DMS114 treated with DMSO at 0.1 percent for 48 hours (cell line): ENCODE data around the gene NGRN.
"Not testable (repeated sequence)": the region's sequence is repeated elsewhere in the genome, so short reads cannot be mapped to it uniquely, and the experiment has no call there.

Source experiments
- DNase-seq: peaks from one replicate; lab custom pipeline; 2025; ENCODE audit not compliant: unreplicated experiment; lab: John Stamatoyannopoulos, UW

The NGRN gene

DNA sequence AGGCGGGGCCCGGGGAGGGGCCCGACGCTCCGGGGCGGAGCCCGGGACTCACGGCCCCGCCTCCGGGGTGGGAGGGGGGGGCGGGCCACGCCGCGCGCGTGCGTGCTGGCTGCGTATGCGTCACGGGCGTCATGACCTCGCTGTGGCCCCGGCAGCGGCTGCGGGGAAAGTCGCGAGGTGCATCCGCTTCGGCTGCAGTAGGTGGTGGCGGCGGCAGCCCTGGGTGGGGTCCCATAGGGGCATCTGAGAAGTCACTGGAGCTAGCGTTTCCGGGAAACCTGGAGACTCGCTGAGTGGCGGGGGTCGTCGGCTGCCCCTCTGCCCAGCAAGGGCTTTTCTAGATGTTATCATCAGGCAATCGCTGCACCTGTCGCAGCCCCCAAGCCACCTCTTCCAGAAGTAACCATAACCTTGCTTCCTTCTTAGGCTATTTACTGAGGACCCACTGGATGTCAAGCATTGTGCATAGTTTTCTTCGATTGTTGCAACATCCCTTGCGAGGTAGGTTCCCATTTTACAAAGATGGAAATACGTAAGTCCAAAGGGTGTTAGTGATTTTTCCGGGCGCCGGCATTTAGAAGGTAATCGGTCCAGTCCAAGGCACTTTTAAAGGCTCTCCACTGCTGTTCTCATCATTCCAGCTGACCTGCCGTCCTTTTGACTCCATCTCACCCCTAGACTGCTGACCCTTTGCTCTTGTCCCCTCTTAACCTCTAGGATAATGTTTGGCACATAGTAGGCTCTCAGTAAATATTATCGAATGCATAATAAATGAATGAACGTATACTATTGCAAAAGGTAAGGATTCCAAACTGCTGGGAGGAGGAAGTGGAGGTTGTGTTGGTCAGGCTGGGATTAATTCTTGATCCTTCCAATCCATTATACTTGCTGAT is 31.1 kb upstream of the NGRN start, which contains the start of gene GDPGP1:
Gene GDPGP1, plus strand, starts transcription at position 114 of the 893 bp plus-strand sequence. CDS start 6,700 bp downstream, outside the sequence.
- DNase-seq, result no peak

DNA sequence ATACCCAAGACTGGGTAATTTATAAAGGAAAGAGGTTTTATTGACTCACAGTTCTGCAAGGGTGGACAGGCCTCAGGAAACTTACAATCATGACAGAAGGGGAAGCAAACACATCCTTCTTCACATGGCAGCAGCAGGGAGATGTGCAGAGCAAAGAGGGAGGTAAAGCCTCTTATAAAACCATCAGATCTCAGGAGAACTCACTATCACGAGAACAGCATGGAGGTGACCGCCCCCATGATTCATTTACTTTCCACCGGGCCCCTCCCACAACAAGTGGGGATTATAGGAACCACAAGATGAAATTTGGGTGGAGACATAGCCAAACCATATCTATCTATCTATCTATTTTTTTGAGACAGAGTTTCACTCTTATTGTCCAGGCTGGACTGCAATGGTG is 26.1 kb upstream of the NGRN start:
- no peak for DNase-seq

DNA sequence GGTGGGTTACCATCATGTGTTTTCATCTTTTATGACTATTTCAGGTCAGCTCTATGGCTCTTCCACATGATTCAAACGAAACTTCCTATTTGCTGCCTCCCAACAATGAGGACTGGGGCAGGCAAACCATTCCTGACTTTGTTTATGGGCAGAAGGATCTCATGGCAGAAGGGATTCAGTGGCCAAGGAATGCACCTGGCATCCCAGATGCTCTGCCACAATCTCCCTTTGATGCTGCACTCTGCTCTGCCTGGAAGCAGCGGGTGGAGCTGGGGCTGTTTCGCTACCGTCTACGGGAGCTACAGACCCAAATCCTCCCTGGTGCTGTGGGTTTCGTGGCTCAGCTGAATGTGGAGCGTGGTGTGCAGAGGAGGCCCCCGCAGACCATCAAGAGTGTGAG is 24.6 kb upstream of the NGRN start:
- no peak for DNase-seq

DNA sequence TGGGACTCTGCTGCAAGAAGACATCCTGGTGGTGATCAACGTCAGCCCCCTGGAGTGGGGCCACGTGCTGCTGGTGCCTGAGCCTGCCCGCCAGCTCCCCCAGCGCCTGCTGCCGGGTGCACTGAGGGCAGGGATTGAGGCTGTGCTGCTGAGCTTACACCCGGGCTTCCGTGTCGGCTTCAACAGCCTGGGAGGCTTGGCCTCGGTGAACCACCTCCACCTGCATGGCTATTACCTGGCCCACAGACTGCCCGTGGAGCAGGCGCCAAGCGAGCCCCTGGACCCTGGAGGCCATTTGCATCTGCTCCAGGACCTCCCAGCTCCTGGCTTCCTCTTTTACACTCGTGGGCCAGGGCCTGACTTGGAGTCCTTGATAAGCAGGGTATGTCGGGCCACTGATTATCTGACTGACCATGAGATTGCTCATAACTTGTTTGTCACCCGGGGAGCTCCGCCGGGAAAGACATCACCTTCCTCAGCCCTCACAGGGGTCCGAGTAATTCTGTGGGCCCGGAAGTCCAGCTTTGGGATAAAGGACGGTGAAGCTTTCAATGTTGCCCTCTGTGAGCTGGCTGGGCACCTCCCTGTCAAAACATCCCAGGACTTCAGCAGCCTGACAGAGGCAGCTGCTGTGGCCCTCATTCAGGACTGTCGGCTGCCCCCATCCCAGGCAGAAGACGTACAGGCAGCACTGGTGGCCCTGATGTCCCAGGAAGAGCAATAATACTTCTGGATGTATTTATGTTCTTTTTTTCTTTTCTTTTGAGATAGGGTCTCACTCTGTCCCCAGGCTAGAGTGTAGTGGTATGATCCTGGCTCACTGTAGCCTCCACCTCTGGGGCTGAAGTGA is 23.9 kb upstream of the NGRN start:
- no peak for DNase-seq

DNA sequence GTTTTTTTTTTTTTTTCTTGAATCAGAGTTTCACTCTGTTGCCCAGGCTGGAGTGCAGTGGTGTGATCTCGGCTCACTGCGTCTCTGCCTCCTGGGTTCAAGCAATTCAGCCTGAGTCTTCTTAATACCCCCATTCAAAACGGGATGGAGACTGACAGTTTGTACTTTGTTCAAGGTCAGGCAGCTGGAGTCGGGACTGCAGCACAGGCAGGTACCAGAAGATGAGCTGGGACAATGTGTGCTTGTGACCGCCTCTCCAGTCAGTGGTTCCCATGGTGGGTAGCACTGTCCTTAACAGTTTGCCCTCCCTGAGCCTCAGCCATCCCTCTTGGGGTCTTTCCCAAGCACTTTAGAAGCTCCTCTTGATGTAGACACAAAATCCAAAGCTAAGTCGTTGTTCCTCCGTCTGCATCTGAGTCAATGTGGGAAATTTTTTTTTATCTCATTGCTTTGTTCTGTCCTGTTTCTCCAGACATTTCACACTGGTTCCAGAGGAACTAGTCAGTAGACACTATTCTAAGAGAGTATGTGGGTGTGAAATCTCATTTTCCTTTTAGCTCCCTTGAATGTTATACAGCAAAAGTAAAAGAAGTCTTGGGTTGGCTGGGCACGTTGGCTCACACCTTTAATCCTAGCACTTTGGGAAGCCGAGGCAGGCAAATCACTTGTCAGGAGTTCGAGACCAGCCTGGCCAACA is 21.4 kb upstream of the NGRN start:
- no peak for DNase-seq

DNA sequence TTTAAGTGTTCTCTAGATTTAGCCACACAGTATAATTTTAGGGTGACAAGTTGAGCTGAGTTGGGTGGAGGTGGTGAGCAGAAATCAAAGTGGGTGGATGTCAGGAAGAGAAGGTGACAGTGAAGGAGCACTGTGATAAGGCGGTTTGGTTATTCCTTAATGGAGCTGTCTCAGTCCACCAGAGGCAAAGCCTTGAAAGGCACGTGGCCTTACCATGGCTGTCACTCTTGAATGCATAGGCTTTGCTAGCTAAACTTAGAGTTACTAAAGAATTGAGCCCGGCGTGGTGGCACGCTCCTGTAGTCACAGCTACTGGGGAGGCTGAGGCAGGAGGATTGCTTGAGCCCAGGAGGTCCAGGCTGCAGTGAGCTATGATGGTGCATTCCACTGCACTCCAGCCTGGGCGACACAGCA is 16.7 kb upstream of the NGRN start:
- DNase-seq, result no peak

DNA sequence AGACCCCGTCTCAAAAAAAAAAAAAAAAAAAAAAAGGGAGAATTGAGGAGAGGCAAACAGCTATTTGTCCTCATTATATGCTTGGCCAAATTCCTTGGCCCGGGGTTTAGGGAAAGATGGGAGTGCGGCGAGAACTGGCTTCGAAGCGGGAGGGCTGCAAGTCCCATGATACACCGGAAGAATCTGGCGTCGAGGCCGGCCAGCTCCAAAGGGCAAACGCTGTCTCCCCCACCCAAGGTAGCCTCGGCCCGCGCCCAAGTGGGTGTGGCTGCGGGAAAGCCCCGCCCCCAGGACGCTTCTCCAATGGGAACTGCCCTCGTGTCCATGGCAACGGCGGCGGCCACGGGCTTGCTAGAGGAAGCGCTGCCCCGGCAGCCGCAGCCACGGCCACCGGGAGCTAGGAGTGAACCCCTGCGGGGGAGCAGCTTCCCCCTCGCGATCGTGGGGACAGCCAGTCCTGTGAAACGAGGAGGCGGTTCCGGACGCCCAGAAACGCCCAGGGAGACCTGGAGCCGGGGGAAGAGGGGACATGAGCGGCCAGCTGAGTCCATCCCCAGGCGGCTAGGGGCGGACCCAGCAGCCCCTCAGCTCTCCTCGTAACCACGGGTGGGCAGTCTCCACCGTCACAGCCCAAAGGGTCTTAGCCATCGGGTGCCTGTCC is 16.1 kb upstream of the NGRN start, which contains the start of gene TTLL13:
Gene TTLL13, plus strand, starts transcription at position 354 of the 661 bp plus-strand sequence. CDS start 1,075 bp downstream, outside the sequence.
- peak; percentile 88 for DNase-seq

DNA sequence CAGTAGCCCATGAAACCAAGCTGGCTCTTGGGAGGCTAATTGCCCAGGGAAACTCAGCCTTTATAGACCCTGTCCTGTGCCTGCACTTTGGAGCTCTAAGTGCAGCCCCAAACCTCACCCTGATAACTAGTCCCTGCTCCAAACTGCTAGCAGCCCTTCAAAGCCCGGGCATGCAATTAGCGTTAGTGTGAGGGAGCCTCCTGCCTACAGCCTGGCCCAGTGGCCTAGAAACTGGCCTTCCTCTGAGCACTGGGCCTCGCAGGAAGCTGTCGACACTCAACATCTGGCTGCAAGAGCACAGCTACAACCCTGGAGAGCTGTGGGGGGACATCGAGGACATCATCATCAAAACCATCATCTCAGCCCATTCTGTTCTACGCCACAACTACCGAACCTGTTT is 7.7 kb upstream of the NGRN start:
- no peak for DNase-seq

DNA sequence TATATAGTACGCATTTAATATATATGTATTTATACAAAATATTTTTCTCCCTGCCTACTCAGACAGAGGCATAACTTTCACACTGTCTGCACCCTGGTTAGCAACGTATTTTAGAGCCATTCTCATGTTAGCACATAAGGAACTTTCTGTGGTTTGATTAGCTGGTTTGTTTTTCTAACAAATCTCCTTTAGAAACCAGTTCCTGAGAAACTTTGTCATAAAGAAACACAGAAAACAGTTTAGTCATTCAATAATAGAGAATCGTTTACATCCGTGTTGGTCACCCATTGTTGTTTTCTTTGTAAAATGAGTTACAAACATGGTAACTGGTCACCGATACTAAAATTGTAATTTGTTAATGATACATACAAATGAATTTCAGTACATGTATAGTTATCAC is 5.9 kb upstream of the NGRN start:
- DNase-seq, result no peak

DNA sequence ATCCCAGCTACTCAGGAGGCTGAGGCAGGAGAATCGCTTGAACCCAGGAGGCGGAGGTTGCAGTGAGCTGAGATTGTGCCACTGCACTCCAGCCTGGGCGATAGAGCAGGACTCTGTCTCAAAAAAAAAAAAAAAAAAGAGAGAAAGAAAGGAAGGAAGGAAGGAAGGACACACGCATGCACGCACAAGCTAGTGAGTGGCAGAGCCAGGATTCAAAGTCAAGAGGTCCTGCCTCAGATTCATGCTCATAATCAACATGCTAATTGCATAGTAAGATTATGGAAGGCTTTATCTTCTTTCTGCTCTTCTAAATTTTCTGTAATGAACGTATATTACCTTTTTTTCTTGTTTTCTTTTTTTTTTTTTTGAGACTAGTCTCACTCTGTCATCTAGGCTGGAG is 4.7 kb upstream of the NGRN start:
- DNase-seq, result not testable (repeated sequence)

DNA sequence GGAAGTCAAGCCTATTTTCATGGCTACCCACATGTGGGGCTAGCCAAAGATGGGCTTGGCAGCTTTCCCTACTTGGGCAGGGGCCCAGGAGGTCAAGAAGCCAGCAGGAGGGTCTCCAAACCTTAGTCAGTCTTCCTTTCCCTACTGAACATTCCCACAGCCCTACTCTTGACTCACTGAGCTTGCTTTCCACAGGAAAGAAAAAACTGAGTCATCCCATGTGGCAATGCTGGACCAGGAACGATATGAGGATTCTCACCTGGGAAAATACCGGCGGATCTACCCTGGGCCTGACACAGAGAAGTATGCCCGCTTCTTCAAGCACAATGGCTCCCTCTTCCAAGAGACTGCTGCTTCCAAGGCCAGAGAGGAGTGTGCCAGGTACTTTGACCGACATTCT is 3.7 kb upstream of the NGRN start:
- no peak for DNase-seq

DNA sequence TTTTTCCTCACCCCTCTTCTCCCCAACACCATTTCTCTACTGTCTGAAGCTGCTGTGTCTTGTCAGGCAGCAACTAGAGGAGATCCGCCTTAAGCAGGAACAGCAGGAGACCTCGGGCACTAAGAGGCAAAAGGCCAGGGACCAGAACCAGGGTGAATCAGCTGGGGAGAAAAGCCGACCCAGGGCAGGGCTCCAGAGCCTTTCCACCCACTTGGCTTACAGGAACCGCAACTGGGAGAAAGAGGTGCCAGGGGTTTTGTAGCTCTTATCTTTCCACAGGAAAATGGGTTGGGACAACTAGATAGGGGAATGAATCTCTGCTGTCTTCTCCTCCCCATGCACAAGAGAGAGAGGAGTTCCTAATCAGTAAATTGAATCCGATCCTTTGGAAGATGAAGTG is 3.0 kb upstream of the NGRN start:
- DNase-seq, result no peak

DNA sequence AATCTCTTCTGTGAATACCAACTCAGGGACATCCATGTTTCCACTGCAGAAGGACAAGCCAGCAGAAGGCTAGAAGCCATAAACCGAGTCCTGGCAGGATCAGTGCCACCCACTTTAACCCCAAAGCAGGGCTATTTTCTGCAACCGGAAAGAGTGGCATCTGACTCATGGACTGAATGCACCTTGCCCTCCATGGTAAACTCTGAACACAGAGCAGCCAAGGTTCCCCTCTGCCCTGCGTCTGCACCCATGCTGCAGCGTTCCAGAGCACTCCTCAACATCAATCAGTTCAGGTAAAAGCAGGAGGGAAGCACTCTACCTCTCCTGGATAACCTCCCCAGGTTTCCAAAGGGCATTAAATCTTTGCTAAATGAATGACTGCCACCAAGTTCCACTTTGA is 801 bp upstream of the NGRN start:
- DNase-seq, result no peak

DNA sequence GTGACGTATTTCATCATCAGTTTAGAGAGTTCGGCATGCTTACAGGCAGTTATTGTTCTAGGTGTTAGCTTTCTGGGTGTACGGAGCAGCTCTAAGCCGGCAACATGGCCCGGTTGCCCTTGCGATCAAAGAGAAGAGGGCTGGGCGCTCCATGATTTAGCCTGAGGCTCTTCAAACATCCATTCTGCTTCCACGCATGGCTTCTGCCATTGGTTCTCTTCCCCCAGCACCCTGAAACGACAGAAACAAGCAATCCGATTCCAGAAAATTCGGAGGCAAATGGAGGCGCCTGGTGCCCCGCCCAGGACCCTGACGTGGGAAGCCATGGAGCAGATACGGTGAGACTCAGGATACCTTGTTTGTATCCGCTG is 574 bp downstream of the NGRN start:
- DNase-seq, result peak; percentile 68

DNA sequence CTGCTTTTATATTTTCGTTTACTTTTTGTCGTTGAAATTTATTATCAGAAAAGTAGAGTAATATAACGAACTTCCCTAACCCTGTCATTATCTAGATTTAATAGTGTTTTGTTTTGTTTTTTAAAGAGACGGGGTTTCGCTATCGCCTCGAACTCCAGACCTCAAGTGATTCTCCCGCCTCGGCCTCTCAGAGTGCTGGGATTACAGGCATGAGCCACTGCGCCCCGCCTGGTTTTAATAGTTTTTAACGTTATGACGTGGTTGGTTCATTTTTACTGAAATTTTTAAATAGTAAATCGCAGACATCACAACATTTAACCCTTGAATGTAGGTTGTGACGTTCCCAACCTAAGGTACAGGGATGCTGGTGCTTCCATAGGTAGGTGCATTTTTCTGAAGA is 1.0 kb downstream of the NGRN start:
- DNase-seq, result no peak

DNA sequence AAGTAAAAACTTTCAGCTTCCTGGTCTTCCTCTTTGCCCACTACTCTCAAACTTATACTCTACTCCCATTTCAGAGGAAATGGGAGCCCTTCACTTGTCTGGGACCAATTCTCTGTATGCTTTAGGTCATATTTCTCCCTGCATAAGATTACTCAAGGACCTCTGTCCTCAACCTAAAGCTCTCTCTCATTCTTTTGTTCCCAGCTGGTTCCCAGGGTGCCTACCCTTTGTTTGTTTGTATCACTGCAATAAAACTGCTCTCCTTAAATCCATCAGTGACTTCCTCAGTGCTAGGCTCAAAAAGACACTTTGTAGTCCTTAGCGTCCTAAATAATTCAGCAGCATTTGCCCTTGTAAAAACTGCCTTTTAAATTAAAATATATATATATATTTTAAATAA is 2.9 kb downstream of the NGRN start:
- DNase-seq, result no peak

DNA sequence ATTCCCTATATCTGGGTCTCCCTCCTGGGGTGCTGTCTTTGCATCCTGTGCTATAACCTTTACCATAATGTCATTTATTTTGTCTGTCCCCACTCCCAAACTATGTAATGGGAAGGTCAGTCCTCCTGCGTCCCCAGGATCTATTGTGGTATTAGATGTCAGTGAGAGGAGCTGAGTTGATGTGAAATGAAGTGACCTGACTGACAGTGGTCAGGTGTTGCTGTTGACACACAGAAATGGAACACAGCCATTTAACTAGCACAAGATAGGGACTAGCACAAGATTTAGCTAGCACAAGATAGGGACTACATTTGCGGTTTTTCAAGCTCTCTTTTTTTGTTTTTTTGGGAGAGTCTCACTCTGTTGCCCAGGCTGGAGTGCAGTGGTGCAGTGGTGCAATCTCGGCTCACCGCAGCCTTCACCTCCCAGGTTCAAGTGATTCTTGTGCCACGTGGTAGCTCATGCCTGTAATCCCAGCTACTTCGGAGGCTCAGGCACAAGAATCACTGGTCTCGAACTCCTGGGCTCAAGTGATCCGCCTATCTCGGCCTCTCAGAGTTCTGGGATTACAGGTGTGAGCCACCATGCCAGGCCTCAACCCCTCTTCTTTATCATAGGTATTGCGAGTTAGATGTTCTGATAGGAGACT is 5.2 kb downstream of the NGRN start:
- no peak for DNase-seq

DNA sequence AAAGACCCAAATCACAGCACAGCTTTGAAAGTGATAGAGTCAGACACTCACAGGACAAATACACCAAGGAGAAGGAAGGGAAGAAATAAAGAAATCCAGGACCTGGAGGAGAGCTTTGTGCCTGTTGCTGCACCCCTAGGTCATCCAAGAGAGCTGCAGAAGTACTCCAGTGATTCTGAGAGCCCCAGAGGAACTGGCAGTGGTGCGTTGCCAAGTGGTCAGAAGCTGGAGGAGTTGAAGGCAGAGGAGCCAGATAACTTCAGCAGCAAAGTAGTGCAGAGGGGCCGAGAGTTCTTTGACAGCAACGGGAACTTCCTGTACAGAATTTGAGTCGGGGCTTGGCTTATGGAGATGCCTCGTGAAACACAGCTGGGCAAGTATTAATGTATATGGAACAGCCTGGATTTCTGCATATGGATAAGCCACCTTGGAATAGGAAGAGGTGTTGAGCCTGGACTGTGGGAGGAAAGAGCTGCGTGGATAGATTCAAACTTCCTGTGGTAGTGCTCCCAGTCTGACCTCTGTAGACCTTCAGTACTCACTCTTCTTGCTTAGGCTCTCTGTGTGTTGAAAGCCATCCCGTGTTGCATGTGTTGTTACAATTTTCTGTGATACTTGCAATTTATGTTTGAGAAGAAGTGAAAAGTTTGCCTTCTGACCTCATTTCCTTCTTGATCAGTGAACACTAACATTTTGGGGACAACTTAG is 6.1 kb downstream of the NGRN start:
- no peak for DNase-seq

DNA sequence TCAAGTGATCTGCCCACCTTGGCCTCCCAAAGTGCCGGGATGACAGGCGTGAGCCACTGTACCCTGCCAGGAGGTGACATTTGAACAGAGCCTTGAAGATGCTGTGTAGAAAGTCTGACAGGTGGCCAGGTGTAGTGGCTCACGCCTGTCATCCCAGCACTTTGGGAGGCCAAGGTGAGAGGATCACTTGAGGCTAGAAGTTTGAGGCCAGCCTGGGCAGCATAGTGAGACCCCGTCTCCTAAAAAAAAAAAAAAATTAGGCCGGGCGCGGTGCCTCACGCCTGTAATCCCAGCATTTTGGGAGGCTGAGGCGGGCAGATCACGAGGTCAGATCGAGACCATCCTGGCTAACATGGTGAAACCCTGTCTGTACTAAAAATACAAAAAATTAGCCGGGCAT is 13.0 kb downstream of the NGRN start:
- not testable (repeated sequence) for DNase-seq

DNA sequence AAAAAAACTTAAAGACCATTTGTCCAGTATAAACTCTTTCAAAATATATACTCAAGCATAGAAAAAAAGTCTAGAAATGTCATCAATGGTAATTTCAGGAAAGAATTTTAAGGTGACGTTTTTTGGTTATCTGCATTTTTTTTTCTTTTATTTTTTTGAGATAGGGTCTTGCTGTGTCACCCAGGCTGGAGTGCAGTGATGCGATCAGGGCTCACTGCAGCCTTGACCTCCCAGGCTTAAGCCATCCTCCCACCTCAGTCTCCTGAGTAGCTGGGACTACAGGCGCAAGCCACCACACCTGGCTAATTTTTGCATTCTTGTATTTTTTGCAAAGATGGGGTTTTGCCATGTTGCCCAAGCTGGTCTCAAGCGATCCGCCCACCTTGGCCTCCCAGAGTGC is 15.3 kb downstream of the NGRN start:
- not testable (repeated sequence) for DNase-seq
